ENCODE measurements around the gene CCDC50.

The CCDC50 gene

DNA sequence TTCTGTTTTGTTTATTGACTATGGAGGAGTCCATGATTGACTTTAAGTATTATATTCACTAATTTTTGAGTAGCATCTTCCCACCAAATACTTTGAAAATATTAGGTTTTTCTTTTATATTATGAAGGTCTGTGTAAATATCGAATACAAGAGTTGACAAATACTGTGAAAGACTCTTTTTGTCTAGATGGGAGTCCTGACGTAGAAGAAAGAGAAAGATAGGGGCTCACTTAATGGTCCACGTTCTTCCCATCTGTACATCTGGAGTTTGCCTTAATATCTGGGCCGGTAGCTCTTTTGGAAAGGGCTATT, 8.9 kb downstream of the CCDC50 start:
- DNase-seq (ENCODE audit: low read depth): no peak
- no peak overlapping the region for H3K4me3 ChIP-seq (ENCODE audit: low read length)
- TF ChIP-seq CTCF (conservative IDR thresholded peaks at IDR 0.05; ENCODE audit: low read length): no peak

DNA sequence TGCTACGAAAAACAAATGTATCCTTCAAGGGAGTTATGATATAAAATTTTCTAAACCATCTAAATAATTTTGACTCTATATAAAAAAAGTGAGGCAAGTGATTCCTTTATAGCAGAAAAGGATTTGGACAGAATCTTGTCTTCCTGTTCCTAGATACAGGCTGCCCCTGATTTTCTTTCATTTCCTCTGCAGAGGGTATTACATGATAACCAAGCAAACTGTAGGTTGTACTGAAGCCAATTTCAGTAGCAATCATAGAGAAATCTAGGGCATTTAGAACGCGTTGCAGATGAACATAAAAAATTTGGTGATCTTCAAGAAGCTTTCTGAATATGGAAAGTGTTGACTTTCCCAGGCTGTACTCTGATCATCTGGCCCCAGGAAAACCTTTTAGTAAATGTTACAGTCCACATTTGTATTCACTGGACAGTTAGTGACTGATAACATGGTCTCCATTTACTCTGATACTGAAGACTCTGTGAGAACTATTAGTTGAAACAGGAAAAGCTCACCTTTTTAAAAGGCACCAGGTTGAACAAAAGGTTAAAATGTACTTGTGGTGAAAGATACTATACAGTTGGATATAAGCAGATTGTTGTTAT, 10.2 kb downstream of the CCDC50 start:
- TF ChIP-seq CTCF (conservative IDR thresholded peaks at IDR 0.05; ENCODE audit: low read length): no peak
- H3K4me3 ChIP-seq (ENCODE audit: low read length): no peak overlapping the region
- no peak for DNase-seq (ENCODE audit: low read depth)

- no peak overlapping the region for H3K4me3 ChIP-seq (ENCODE audit: low read length)
- no peak for TF ChIP-seq CTCF (conservative IDR thresholded peaks at IDR 0.05; ENCODE audit: low read length)
- DNase-seq (ENCODE audit: low read depth): no peak
These were observed 11.2 kb downstream of the CCDC50 start for GRCh38 chr3:191340351-191340750.

DNA sequence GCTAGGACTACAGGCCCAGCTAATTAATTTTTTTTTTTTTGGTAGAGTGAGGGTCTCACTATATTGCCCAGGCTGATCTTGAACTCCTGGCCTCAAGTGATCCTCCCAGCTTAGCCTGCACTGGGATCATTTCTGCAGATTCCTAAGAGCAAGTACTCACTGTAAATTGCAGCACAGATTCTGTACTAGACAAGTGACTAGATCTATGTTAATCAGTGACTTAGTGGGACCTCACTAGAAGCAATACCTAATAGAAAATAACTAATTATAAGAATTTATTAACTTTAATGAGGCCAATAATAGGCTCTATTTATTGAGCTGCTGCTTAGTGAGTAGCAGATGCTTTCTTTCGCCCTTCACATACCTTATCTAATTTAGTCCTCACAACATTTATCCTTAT, 11.8 kb downstream of the CCDC50 start:
- no peak for TF ChIP-seq CTCF (conservative IDR thresholded peaks at IDR 0.05; ENCODE audit: low read length)
- DNase-seq (ENCODE audit: low read depth): no peak

DNA sequence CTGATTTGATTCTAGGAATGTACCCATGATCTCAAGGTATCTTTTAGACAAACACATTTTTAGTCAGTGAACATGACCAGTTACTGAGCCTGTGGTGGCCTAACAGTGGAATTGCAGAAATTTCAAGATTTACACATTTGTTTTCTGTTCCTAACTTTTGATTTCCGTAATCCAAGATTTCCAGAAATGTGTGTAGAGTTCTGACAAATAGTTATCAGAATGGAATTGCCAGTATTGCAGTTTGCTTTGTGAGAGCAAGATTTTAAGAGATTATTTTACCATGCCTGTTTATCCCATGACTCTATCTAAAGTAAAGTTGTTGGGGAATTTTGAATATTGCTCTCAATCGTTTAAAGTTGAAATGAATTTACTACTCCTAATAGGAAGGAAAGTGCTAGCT, 12.8 kb downstream of the CCDC50 start:
- no peak overlapping the region for H3K4me3 ChIP-seq (ENCODE audit: low read length)
- no peak for DNase-seq (ENCODE audit: low read depth)
- TF ChIP-seq CTCF (conservative IDR thresholded peaks at IDR 0.05; ENCODE audit: low read length): no peak

More for the DNA sequence above, 11.8 kb downstream of the CCDC50 start:
- no peak overlapping the region for H3K4me3 ChIP-seq (ENCODE audit: low read length)

DNA sequence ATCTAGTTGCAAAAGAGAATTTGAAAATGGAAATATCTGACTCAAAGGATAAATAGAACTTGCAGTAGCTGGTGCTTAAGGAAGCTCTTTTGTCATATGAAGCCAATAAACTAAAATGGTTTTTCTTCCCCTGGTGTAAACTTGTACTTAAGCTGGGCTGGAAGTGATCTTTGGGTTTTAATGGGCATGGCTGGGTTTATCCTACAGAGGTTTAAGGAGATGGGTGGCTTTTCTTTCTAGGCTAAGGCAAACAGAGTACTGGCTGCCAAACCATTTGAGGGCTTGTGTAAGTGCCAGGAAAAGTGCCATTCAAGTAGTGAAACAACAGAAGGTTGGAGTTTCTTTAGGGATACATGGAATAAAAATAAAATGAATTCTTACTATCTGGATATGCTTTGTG, 13.2 kb downstream of the CCDC50 start:
- H3K4me3 ChIP-seq (ENCODE audit: low read length): no peak overlapping the region
- TF ChIP-seq CTCF (conservative IDR thresholded peaks at IDR 0.05; ENCODE audit: low read length): no peak
- DNase-seq (ENCODE audit: low read depth): no peak

DNA sequence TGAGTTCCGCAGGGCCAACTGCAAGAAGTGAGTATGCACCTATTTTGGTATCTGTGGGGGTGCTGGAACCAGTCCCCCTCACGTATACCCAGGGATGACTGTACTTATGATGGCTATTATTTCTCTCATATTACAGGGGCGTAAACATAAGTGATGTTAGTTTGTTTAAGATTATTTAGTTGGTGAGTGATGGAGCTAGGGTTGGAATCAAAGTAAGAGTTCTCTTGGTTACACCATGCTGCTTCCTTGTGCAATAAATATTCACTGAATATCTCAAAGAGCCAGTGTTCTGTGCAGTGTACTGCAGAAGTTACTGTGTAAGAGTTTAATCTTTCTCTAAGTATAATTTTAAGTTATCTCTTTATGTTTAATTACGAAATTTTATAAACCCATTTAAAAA, 13.9 kb downstream of the CCDC50 start:
- no peak overlapping the region for H3K4me3 ChIP-seq (ENCODE audit: low read length)
- DNase-seq (ENCODE audit: low read depth): no peak
- TF ChIP-seq CTCF (conservative IDR thresholded peaks at IDR 0.05; ENCODE audit: low read length): no peak
